ENCODE data around the gene MPEG1.

- TF ChIP-seq CTCF (IDR thresholded peaks at IDR 0.05; ENCODE audit: low read depth, low read length) (no peak), EZH2phosphoT487 (IDR thresholded peaks at IDR 0.05; ENCODE audit: low read depth) (no peak)
Observed at GRCh38 chr11:59191890-59192289, 20.8 kb downstream of the MPEG1 start.
